Inferior parietal cortex (tissue), 1 donor: ENCODE results near the gene FA2H.
"Not testable (repeated sequence)": the region's sequence is repeated elsewhere in the genome, so short reads cannot be mapped to it uniquely, and the experiment has no call there.

Experiments
- DNase-seq: peaks from one replicate; pipeline ENCODE4 v3.0.0-alpha.2; 2016; ENCODE audit errors: extremely low spot score

The FA2H gene

GRCh38 chr16:74724820-74725549 lies 49.6 kb downstream of the FA2H start:
- DNase-seq: no peak

DNA sequence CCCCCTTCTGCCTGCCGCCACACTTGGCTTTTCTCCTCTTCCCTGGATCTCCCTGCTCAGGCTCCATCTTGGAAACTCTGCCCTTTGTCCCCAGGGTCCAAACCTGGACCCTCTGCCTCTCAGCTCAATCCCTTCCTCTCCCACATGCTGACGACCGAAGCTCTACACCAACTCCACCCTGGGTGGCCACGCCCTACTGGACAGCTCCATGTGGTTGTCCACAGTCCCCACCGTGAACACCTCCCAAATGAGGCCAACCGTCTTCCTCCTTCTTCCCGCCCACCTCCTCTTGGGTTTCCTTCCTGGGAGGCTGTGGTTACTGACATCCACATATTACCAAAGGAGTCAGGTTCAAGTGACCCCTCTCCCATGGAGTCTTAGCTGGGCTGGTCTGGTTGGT lies 51.4 kb downstream of the FA2H start:
- DNase-seq: no peak

DNA sequence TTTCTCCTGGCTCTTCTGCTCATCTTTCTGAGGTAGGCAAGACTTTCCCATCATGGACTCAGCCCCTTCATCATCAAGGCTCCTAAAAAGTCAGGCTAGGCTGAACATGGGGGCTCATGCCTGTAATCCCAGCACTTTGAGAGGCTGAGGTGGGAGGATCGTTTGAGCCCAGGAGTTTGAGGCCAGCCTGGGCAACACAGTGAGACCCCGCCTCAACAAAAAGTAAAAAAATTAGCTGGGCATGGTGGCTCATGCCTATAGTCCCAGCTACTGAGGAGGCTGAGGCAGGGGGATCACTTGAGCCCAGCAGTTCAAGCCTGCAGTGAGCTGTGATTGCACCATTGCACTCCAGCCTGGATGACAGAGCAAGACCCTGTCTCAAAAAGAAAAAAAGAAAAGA lies 52.5 kb downstream of the FA2H start:
- not testable (repeated sequence) for DNase-seq

GRCh38 chr16:74721716-74722115 lies 52.9 kb downstream of the FA2H start:
- DNase-seq: no peak

GRCh38 chr16:74720579-74720978 lies 54.0 kb downstream of the FA2H start:
- no peak for DNase-seq

- DNase-seq: no peak
These were observed 55.6 kb downstream of the FA2H start for GRCh38 chr16:74718741-74719610.

- no peak for DNase-seq
These were observed 56.5 kb downstream of the FA2H start for GRCh38 chr16:74718140-74718539.

DNA sequence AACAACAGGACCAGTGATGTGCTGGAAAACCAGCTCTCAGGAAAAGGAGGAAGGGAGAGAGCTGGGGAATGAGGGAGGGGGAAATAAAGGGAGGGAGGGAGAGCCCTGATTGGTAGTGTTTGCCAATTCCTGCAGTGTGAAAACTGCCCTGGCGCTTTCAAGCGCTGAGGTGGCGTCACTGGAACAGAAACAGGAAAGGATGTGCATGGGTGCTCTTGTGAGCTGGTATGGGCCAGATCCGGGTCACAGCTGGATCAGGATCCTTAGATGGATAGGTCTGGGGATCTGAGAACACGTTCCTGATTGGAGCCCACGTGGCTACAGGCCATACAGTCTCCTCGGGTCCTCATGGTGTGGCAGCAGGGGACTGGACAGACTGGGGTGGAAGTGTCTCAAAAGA lies 57.3 kb downstream of the FA2H start:
- DNase-seq: no peak

- no peak for DNase-seq
These were observed 58.3 kb downstream of the FA2H start for GRCh38 chr16:74716355-74716754.

- no peak for DNase-seq
These were observed 60.7 kb downstream of the FA2H start for GRCh38 chr16:74713876-74714275.

DNA sequence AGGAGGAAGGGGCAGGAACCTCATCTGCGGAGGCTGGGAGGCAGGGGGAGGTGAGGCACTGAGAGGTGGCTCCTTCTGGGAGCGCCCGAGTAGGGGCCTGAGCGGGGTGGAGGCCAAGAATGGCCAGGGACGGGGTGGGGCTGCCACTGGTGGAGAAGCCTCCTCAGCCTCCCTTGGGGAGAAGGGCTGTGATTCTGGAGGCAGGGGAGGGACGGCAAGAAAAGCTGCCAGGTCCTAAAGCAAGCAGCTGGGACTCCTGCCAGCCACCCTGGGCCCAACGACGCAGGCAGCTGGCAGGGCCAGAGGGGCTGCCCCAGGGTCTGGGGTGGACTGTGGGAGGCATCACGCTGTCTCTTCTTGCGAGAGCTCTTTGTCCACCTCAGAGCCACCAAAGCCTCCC lies 61.3 kb downstream of the FA2H start:
- DNase-seq: no peak

- DNase-seq: no peak
These were observed 62.7 kb downstream of the FA2H start for GRCh38 chr16:74711938-74712337.

GRCh38 chr16:74710401-74710800 lies 64.2 kb downstream of the FA2H start:
- DNase-seq: no peak

- DNase-seq: peak; percentile 96
These were observed 65.2 kb downstream of the FA2H start for GRCh38 chr16:74709441-74709877.

DNA sequence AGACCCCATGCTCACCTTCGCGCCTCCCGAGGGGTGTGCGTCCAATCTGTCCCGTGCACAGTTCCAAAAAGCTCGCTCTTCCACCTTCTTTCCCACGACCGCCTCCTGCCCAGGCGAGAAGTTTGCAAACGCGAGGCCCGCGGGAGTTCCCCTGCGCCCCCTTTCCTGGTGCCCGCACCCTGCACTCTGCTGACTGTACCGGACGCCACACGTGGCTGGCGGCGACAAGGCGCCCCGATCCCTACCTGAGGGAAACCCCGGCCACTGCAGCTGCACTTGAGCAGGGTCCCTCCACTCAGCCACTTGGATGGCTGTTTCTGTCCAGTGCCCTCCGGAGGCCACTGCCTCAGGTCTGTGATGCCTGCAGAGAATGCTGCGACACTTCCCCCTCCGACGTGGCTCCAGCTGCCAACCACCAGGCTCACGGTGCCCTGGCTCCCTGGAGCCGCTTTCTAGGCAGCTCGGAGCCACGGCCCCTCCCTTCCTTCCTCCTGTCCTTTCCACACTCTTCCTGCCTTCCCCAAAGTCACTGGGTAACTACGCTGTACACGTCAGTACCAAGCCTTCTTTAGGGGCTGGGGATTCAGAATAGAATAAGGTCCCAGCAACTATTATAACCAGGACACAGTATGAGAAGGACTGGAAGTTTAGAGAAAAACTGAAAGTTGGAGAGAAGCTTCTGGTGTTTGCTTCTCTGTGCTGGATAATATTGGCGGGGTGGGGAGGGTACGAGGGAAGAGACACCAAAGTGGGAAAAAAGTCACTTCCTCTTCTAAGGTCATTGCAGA lies 74.0 kb downstream of the FA2H start, which contains the start of gene MLKL:
Gene MLKL, minus strand, starts transcription at position 425 of the 788 bp plus-strand sequence. CDS start 5,105 bp downstream, outside the sequence.
- no peak for DNase-seq

GRCh38 chr16:74700116-74700437 lies 74.5 kb downstream of the FA2H start:
- DNase-seq: no peak

DNA sequence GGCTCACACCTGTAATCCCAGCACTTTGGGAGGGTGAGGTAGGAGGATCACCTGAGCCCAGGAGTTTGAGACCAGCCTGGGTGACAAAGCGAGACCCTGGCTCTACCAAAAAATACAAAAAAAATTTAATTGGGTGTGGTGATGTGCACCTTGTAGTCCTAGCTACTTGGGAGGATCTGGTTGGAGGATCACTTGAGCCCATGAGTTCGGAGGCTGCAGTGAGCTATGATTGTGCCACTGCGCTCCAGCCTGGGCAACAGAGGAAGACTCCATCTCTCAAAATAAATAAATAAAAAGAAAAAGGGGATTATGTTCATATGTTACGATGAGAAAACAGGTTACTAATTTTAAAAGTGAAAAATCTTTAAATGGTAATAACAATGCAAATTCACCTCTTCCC lies 75.0 kb downstream of the FA2H start:
- DNase-seq: no peak

- DNase-seq: no peak
These were observed 76.4 kb downstream of the FA2H start for GRCh38 chr16:74698222-74698621.

DNA sequence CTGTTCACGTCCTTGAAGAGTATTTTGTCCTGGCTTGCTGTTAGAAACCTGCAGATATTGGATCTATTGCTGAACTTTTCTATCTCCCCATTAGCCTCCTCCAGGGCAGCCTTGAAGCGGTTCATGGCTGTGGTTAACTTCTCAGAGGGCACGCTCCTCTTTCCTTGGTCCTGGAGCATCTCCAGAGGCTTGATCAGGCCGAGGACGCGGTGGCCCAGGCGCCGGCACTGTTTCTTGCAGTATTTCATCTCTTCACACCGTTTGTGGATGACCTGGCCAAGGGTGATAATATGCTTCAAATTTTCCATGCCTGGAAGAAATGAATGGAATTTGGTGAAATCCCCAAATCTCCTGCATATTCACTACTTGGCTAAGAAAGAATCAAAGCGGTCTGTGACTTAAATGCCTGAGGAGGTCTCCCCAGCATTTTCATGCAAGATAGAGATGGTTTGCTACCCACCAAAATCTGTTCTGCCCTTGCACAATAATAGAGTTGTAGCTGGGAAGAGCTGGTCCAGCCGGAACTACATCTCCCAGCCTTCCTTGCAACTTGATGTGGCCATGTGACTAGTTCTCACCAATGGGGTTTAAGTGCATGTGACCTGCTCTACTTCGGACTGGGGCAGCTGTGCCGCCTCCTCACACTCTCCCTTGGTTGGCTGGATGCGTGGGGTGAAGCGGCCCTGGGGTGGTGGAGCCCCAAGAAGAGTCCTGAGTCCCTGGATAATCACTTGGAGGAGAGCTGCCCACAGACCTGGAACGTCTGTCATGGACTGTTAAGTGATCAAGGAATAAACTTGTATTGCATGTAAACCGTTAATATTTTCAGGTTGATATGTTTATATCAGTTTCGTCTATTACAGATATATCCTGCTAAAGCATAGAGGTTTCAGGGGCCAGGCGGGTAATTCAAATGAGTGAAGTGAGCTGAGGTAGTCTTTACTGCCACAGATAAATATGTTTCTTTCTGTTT lies 78.9 kb downstream of the FA2H start:
- peak; percentile 94 for DNase-seq

DNA sequence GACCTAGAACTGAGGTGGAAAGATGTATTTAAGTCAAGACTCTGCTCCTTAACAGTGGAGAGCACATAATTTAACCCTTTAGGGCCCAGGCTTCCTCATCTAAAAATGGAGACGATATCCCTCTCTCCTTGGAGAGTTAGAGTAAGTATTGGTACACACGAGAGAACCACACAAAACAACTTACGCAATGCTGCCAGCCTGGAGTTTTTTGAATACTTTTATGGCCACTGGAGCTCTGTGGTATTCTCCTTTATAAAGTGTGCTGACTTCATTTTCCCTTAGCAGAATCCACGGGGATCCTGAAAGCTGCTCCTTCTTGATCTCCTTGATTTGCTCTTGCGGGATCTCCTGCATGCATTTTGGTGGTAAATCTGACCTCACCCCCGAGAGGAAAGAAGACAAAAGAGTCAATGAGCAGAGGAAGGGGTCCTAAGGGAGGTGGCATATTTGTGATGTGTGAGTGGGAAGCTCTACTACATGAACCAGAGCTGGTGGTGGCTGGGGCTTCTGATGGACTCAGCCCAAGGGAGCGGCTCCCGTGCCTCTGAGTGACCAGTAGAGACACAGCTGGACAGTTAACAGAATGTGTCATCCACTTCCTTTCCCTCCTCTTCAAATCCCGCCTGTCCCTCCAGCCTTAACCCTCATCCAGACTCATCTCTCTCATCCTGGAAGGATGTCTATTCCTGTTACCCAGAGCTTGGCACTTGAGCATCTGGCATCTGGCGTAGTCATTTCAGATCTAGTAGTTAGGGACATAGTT lies 83.3 kb downstream of the FA2H start:
- no peak for DNase-seq
